ENCODE measurements around the gene TMEM184B.

DNA sequence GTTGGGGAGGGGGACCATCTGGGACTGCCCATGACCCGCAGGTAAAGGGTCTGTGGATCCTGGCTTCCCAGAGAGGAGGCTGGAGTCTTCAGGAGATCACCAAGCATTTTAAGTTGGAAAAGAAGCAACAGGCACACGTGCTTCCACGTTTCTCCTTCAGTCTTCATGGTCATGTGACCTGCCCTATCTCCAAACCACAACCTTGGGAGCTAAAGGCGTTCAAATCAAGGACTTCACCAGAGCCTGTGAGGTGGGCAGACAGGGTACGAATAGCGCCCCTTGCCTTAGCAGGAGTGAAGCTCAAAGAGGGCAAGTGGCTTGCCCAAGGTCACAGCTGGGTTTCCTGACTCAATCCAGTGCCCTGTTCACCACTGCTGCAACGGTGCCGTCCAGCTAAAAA is 6.7 kb downstream of the TMEM184B start:
- no peak for TF ChIP-seq ZNF274 (IDR thresholded peaks at IDR 0.05; ENCODE audit: low read depth, low read length)
- no peak for TF ChIP-seq SUZ12 (IDR thresholded peaks at IDR 0.05; ENCODE audit: extremely low read depth, insufficient read depth, insufficient read length)
- TF ChIP-seq YY1 (IDR thresholded peaks at IDR 0.05; ENCODE audit: insufficient read depth, insufficient read length): no peak

Data from NT2/D1 (cell line).